OCI-LY1 (cell line): ENCODE measurements around the gene DUOX1.
"Not testable (repeated sequence)": the region's sequence is repeated elsewhere in the genome, so short reads cannot be mapped to it uniquely, and the experiment has no call there.

Experiments
- H2AFZ ChIP-seq: fragments of 200-600 bp; sonication (generic), shearing (Covaris generic); 2 replicates; pipeline ENCODE4 v1.6.0; 2014; ENCODE audit warnings: antibody characterized with exemption, mild to moderate bottlenecking, low read length
- H3F3A ChIP-seq: fragments of 200-600 bp; sonication (generic), shearing (Covaris generic); 2 replicates; pipeline ENCODE4 v1.6.0; 2014; ENCODE audit warnings: mild to moderate bottlenecking, antibody characterized with exemption, low read length, moderate library complexity; ENCODE audit not compliant: insufficient read depth
- H3K27ac ChIP-seq: fragments of 200-600 bp; sonication (generic); 2 replicates; pipeline ENCODE4 v1.5.1; 2014; ENCODE audit warnings: low read length, mixed run types, mild to moderate bottlenecking, low read depth; ENCODE audit not compliant: poor library complexity, severe bottlenecking
- H3K27me3 ChIP-seq: fragments of 200-600 bp; sonication (generic); 2 replicates; pipeline ENCODE4 v1.6.0; 2014; ENCODE audit warnings: antibody characterized with exemption, mild to moderate bottlenecking, low read length, moderate library complexity; ENCODE audit not compliant: insufficient read depth
- H3K36me3 ChIP-seq: fragments of 200-600 bp; sonication (generic); 2 replicates; pipeline ENCODE4 v1.6.1; 2014; ENCODE audit warnings: mild to moderate bottlenecking, antibody characterized with exemption, low read length, moderate library complexity, mixed read lengths; ENCODE audit not compliant: insufficient read depth
- H3K4me1 ChIP-seq: fragments of 200-600 bp; sonication (generic); 2 replicates; pipeline ENCODE4 v1.5.1; 2014; ENCODE audit warnings: mild to moderate bottlenecking, low read length, moderate library complexity; ENCODE audit not compliant: insufficient read depth, severe bottlenecking
- H3K4me2 ChIP-seq: fragments of 200-600 bp; sonication (generic), shearing (Covaris generic); 2 replicates; pipeline ENCODE4 v1.6.1; 2014; ENCODE audit warnings: low read length
- H3K4me3 ChIP-seq: fragments of 200-600 bp; sonication (generic); 2 replicates; pipeline ENCODE4 v1.5.1; 2014; ENCODE audit warnings: low read length, low read depth, mild to moderate bottlenecking, mixed read lengths; ENCODE audit not compliant: poor library complexity, severe bottlenecking
- H3K79me2 ChIP-seq: fragments of 200-600 bp; shearing (Covaris generic); 2 replicates; pipeline ENCODE4 v1.6.1; 2016; ENCODE audit warnings: mixed run types, low read length, mixed read lengths; ENCODE audit not compliant: insufficient read depth
- H3K9ac ChIP-seq: fragments of 200-600 bp; sonication (generic), shearing (Covaris generic); 2 replicates; pipeline ENCODE4 v1.6.1; 2014; ENCODE audit warnings: mild to moderate bottlenecking, low read length, mixed read lengths
- H3K9me2 ChIP-seq: fragments of 200-600 bp; sonication (generic), shearing (Covaris generic); 2 replicates; pipeline ENCODE4 v1.6.1; 2014; ENCODE audit warnings: low read depth, mild to moderate bottlenecking, low read length, mixed read lengths
- H3K9me3 ChIP-seq: fragments of 200-600 bp; shearing (Covaris generic); 2 replicates; pipeline ENCODE4 v1.6.1; 2014; ENCODE audit warnings: low read length, mixed read lengths
- H4K20me1 ChIP-seq: fragments of 200-600 bp; sonication (generic), shearing (Covaris generic); 2 replicates; pipeline ENCODE4 v1.6.0; 2016; ENCODE audit warnings: mild to moderate bottlenecking, low read length; ENCODE audit not compliant: insufficient read depth
- EZH2 ChIP-seq: fragments of 200-600 bp; sonication (generic), shearing (Covaris generic); IDR thresholded peaks from 2 replicates; pipeline ENCODE4 v1.8.0; 2017; ENCODE audit warnings: borderline replicate concordance, mixed run types, mild to moderate bottlenecking, antibody characterized with exemption, low read length, moderate library complexity, mixed read lengths
- TF ChIP-seq, protein P1 (sequence below): fragments of 200-600 bp; sonication (generic), shearing (Covaris generic); IDR thresholded peaks from 2 replicates; pipeline ENCODE4 v1.5.1; 2017; ENCODE audit warnings: mild to moderate bottlenecking, antibody characterized with exemption, low read length, moderate library complexity, mixed read lengths

DUOX1 gene

DNA sequence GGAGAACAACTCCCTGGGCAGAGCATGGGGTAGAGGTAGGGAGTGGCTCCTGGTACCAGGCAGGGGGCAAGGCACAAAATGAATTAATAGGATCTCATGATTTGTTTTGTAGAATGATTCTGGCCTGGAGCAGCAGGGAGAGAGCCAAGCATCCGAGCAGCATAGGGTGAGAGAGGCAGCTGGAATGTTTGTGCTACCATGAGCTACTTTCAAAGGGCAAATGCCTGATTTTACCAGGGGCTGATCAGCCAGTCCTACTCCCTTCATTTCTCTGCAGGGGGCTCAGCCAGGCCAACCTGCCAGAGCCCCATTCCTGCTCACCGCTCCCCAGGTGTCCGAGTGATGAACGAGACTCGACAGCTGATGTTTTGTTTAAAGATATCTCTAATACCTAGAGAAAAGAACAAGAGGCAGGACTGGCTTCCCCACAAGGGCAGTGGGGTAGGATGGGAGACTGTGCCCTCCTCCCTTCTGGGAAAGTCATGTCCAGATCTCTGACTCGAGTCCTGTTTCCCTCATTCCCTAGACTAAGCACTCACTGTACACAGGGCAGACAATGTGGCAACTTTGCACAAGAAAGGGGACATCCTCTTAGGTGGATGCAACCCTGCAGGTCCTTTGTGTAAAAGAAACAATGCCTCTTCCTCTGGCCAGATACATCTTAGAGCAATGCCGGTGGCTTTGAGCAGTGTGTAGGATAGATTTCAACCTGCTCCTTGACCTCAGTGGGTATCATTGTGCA, 28.7 kb upstream of the DUOX1 start:
- Histone ChIP-seq H4K20me1 (no peaks in the 10 kb centered on the region), H3K36me3 (no peaks in the 10 kb centered on the region), H3K4me3 (no peak overlapping the region), H3K79me2 (no peaks in the 10 kb centered on the region), H3K27ac (no peak overlapping the region), H3K27me3 (no peaks in the 10 kb centered on the region), H3F3A (no peaks in the 10 kb centered on the region), H3K9me2 (no peaks in the 10 kb centered on the region), H2AFZ (no peak overlapping the region), H3K9me3 (no peaks in the 10 kb centered on the region), H3K9ac (no peak overlapping the region), H3K4me1 (no peaks in the 10 kb centered on the region), H3K4me2 (no peak overlapping the region)
- TF ChIP-seq, protein P1, sequence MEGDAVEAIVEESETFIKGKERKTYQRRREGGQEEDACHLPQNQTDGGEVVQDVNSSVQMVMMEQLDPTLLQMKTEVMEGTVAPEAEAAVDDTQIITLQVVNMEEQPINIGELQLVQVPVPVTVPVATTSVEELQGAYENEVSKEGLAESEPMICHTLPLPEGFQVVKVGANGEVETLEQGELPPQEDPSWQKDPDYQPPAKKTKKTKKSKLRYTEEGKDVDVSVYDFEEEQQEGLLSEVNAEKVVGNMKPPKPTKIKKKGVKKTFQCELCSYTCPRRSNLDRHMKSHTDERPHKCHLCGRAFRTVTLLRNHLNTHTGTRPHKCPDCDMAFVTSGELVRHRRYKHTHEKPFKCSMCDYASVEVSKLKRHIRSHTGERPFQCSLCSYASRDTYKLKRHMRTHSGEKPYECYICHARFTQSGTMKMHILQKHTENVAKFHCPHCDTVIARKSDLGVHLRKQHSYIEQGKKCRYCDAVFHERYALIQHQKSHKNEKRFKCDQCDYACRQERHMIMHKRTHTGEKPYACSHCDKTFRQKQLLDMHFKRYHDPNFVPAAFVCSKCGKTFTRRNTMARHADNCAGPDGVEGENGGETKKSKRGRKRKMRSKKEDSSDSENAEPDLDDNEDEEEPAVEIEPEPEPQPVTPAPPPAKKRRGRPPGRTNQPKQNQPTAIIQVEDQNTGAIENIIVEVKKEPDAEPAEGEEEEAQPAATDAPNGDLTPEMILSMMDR, result no peak
- no peak for TF ChIP-seq EZH2

- H3F3A ChIP-seq, result no peaks in the 10 kb centered on the region
- no peaks in the 10 kb centered on the region for H3K9me2 ChIP-seq
- H3K79me2 ChIP-seq, result no peaks in the 10 kb centered on the region
- no peak for TF ChIP-seq EZH2
- TF ChIP-seq, protein P1, result no peak
- no peak overlapping the region for H3K4me2 ChIP-seq
- no peaks in the 10 kb centered on the region for H3K9me3 ChIP-seq
- no peaks in the 10 kb centered on the region for H3K36me3 ChIP-seq
- no peak overlapping the region for H3K9ac ChIP-seq
- no peaks in the 10 kb centered on the region for H3K27me3 ChIP-seq
- H3K27ac ChIP-seq, result no peak overlapping the region
- no peak overlapping the region for H3K4me3 ChIP-seq
- no peak overlapping the region for H2AFZ ChIP-seq
- H4K20me1 ChIP-seq, result no peaks in the 10 kb centered on the region
- H3K4me1 ChIP-seq, result no peaks in the 10 kb centered on the region
Observed at GRCh38 chr15:45101749-45102148, 28.0 kb upstream of the DUOX1 start.

DNA sequence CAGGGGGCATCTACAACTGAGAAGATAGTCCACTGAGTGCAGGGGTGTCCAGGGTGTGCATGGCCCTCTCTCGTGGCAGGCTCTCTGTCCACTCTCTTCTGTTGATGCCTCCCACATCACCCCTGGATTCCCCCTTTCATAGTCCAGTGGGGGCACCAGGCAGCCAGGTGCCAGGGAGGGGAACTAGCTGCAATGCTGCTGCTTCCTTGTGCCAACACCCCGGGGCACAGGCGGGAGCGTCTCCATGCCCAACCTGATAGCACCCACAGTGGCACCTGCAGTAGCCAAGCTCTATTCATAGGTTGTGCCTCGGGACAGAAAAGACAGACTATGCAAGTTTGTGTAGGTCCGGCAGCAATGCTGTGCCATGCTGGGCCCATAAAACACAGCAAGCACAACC, 27.6 kb upstream of the DUOX1 start:
- Histone ChIP-seq H3K4me2 (no peak overlapping the region), H3K4me1 (no peaks in the 10 kb centered on the region), H3K79me2 (no peaks in the 10 kb centered on the region), H3F3A (no peaks in the 10 kb centered on the region), H3K27me3 (no peaks in the 10 kb centered on the region), H2AFZ (no peak overlapping the region), H3K9ac (no peak overlapping the region), H3K36me3 (no peaks in the 10 kb centered on the region), H3K27ac (no peak overlapping the region), H3K4me3 (no peak overlapping the region), H4K20me1 (no peaks in the 10 kb centered on the region), H3K9me3 (no peaks in the 10 kb centered on the region), H3K9me2 (no peaks in the 10 kb centered on the region)
- no peak for TF ChIP-seq EZH2
- TF ChIP-seq, protein P1, result no peak

GRCh38 chr15:45104170-45104569, 25.6 kb upstream of the DUOX1 start:
- not testable (repeated sequence) for H3K36me3 ChIP-seq, H3K4me1 ChIP-seq, H3K4me2 ChIP-seq, H3K9me2 ChIP-seq, H3K9me3 ChIP-seq, H4K20me1 ChIP-seq, H3K9ac ChIP-seq, H2AFZ ChIP-seq, H3K79me2 ChIP-seq, H3F3A ChIP-seq, H3K4me3 ChIP-seq, H3K27me3 ChIP-seq, H3K27ac ChIP-seq
